GM12872 (cell line): Measurements from ENCODE around the gene ZFP42.

ENCODE experiments used
- CTCF ChIP-seq: IDR thresholded peaks from 3 replicates; pipeline ENCODE4 v1.5.1; 2011; ENCODE audit warnings: low read depth, mild to moderate bottlenecking, low read length, moderate library complexity; ENCODE audit not compliant: insufficient read depth

Gene ZFP42

GRCh38 chr4:188006285-188006848, 10.8 kb downstream of the ZFP42 start:
- TF ChIP-seq CTCF: no peak

- no peak for TF ChIP-seq CTCF
Measured at GRCh38 chr4:188008377-188008776, 12.8 kb downstream of the ZFP42 start.

- TF ChIP-seq CTCF: no peak
Measured at GRCh38 chr4:188012426-188012945, 16.9 kb downstream of the ZFP42 start.

GRCh38 chr4:188015025-188015940, 19.7 kb downstream of the ZFP42 start:
- TF ChIP-seq CTCF: no peak

- no peak for TF ChIP-seq CTCF
Measured at GRCh38 chr4:188016754-188017153, 21.2 kb downstream of the ZFP42 start.

GRCh38 chr4:188018262-188018661, 22.7 kb downstream of the ZFP42 start:
- no peak for TF ChIP-seq CTCF

GRCh38 chr4:188021548-188022249, 26.1 kb downstream of the ZFP42 start:
- TF ChIP-seq CTCF: no peak
